Loucy (cell line): ENCODE results near the gene PHTF1.
A peak's percentile ranks its signal among the peaks of the same experiment; 100 is the strongest.

Experiments
- H2AFZ ChIP-seq: fragments of 200-600 bp; sonication (generic); 2 replicates; pipeline ENCODE4 v1.6.0; 2016; ENCODE audit warnings: antibody characterized with exemption, mild to moderate bottlenecking, low read length, moderate library complexity
- H3F3A ChIP-seq: fragments of 200-600 bp; 2 replicates; pipeline ENCODE4 v1.6.0; 2016; ENCODE audit warnings: antibody characterized with exemption, low read depth, mild to moderate bottlenecking
- H3K27me3 ChIP-seq: fragments of 200-600 bp; sonication (generic); 2 replicates; pipeline ENCODE4 v1.6.1; 2014; ENCODE audit warnings: low read length, mild to moderate bottlenecking; ENCODE audit not compliant: insufficient read depth, poor library complexity, severe bottlenecking
- H3K36me3 ChIP-seq: fragments of 200-600 bp; sonication (generic); 2 replicates; pipeline ENCODE4 v1.6.1; 2016; ENCODE audit warnings: low read length; ENCODE audit not compliant: insufficient read depth
- H3K4me1 ChIP-seq: fragments of 200-600 bp; sonication (generic); 2 replicates; pipeline ENCODE4 v1.5.1; 2014; ENCODE audit warnings: low read length, mild to moderate bottlenecking; ENCODE audit not compliant: insufficient read depth, poor library complexity, severe bottlenecking
- H3K4me2 ChIP-seq: fragments of 200-600 bp; sonication (generic); 2 replicates; pipeline ENCODE4 v1.6.0; 2014; ENCODE audit warnings: antibody characterized with exemption, low read length, low read depth, mild to moderate bottlenecking; ENCODE audit not compliant: poor library complexity, severe bottlenecking
- H3K4me3 ChIP-seq: fragments of 200-600 bp; sonication (generic); 2 replicates; pipeline ENCODE4 v1.5.1; 2014; ENCODE audit warnings: low read length, mild to moderate bottlenecking, mixed read lengths; ENCODE audit not compliant: poor library complexity, severe bottlenecking
- H3K79me2 ChIP-seq: fragments of 200-600 bp; sonication (generic); 2 replicates; pipeline ENCODE4 v1.6.1; 2014; ENCODE audit warnings: low read length; ENCODE audit not compliant: insufficient read depth
- H3K9ac ChIP-seq: fragments of 200-600 bp; sonication (generic); 2 replicates; pipeline ENCODE4 v1.6.0; 2014; ENCODE audit warnings: mild to moderate bottlenecking, low read depth, low read length, moderate library complexity; ENCODE audit not compliant: poor library complexity, severe bottlenecking
- H3K9me2 ChIP-seq: fragments of 200-600 bp; sonication (generic); replicated peaks from 2 replicates; pipeline ENCODE4 v1.6.1; 2016; ENCODE audit warnings: low read depth, low read length, mixed read lengths
- H3K9me3 ChIP-seq: fragments of 200-600 bp; sonication (generic); 2 replicates; pipeline ENCODE4 v1.6.1; 2014; ENCODE audit warnings: mild to moderate bottlenecking, antibody characterized with exemption, low read length, low read depth; ENCODE audit not compliant: insufficient read depth
- H4K20me1 ChIP-seq: fragments of 200-600 bp; sonication (generic); 2 replicates; pipeline ENCODE4 v1.6.0; 2014; ENCODE audit warnings: antibody characterized with exemption, low read length, mild to moderate bottlenecking; ENCODE audit not compliant: insufficient read depth, poor library complexity, severe bottlenecking
- EZH2phosphoT487 ChIP-seq: fragments of 200-600 bp; IDR thresholded peaks from 2 replicates; pipeline ENCODE4 v1.6.1; 2018; ENCODE audit warnings: antibody characterized with exemption, mild to moderate bottlenecking, moderate library complexity, borderline replicate concordance
- TF ChIP-seq, protein P1 (sequence below): fragments of 200-600 bp; sonication (generic); conservative IDR thresholded peaks from 2 replicates; pipeline ENCODE4 v1.5.1; 2014; ENCODE audit warnings: mild to moderate bottlenecking, antibody characterized with exemption, low read length

Gene PHTF1

GRCh38 chr1:113777561-113777960, 18.3 kb upstream of the PHTF1 start:
- Histone ChIP-seq H3K4me3 (no peak overlapping the region), H3K9me2 (no peaks in the 10 kb centered on the region), H3K4me1 (peaks cover 26% of the 10 kb centered on the region), H3K4me2 (no peak overlapping the region), H4K20me1 (peaks cover 43% of the 10 kb centered on the region), H3K9ac (no peak overlapping the region), H3K27me3 (no peaks in the 10 kb centered on the region), H3K9me3 (no peaks in the 10 kb centered on the region), H3F3A (no peaks in the 10 kb centered on the region), H2AFZ (no peak overlapping the region), H3K36me3 (peaks cover 43% of the 10 kb centered on the region; the same call in 1 of the 2 replicates), H3K79me2 (peaks cover 57% of the 10 kb centered on the region)
- TF ChIP-seq, protein P1, sequence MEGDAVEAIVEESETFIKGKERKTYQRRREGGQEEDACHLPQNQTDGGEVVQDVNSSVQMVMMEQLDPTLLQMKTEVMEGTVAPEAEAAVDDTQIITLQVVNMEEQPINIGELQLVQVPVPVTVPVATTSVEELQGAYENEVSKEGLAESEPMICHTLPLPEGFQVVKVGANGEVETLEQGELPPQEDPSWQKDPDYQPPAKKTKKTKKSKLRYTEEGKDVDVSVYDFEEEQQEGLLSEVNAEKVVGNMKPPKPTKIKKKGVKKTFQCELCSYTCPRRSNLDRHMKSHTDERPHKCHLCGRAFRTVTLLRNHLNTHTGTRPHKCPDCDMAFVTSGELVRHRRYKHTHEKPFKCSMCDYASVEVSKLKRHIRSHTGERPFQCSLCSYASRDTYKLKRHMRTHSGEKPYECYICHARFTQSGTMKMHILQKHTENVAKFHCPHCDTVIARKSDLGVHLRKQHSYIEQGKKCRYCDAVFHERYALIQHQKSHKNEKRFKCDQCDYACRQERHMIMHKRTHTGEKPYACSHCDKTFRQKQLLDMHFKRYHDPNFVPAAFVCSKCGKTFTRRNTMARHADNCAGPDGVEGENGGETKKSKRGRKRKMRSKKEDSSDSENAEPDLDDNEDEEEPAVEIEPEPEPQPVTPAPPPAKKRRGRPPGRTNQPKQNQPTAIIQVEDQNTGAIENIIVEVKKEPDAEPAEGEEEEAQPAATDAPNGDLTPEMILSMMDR: no peak
- TF ChIP-seq EZH2phosphoT487: no peak

DNA sequence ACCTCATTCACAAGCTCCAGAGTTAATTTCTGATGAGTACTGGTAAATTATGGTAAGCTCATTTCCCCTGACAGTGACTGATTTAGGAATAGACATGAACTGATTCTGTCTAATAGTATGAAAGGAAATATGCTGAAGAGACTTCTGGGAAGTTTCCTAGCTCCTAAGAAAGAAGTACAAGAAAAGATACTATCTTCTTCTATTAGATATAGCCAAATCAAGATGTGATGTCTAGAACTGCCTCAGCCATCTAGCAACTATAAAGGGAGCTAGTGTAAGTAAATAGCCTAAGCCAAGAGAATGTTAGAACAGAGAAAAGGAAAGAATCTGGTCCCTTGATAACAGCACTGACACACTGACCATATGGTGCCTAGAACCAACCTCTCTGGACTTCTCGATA, 10.7 kb upstream of the PHTF1 start:
- Histone ChIP-seq H3K4me1 (peaks cover 13% of the 10 kb centered on the region), H3K9me2 (no peaks in the 10 kb centered on the region), H3K9me3 (no peaks in the 10 kb centered on the region), H3K9ac (no peak overlapping the region), H3K4me3 (no peak overlapping the region), H3K79me2 (peaks cover 27% of the 10 kb centered on the region; the same call in 1 of the 2 replicates), H3K4me2 (peak overlapping the region; percentile 8), H4K20me1 (peaks cover 13% of the 10 kb centered on the region), H3K27me3 (no peaks in the 10 kb centered on the region), H3K36me3 (peaks cover 90% of the 10 kb centered on the region), H2AFZ (no peak overlapping the region), H3F3A (no peaks in the 10 kb centered on the region)
- no peak for TF ChIP-seq EZH2phosphoT487
- TF ChIP-seq, protein P1: no peak

DNA sequence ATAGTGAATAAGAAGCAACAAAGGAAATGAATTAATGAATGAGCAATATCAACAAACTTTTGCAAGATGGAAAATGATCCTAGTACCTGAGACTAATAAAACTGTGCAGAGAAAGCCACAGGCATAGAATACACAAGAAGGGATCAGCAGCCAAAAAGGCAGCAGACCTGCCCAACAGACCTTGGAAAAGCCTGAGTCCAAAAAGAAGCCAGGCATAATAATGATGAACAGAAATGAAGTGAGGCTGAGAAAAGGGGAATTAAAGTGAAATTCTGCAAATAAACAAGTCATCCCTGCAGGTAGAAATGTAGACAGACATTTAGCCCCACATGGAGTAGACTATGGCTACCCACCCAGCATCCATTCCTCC, 10.3 kb upstream of the PHTF1 start:
- Histone ChIP-seq H4K20me1 (peaks cover 13% of the 10 kb centered on the region), H3K9me2 (no peaks in the 10 kb centered on the region), H3K79me2 (peaks cover 27% of the 10 kb centered on the region; the same call in 1 of the 2 replicates), H3K9me3 (no peaks in the 10 kb centered on the region), H3K4me1 (peaks cover 13% of the 10 kb centered on the region), H3K4me2 (peak overlapping the region; percentile 8), H2AFZ (no peak overlapping the region), H3F3A (no peaks in the 10 kb centered on the region), H3K4me3 (no peak overlapping the region), H3K36me3 (peaks cover 91% of the 10 kb centered on the region), H3K9ac (no peak overlapping the region), H3K27me3 (no peaks in the 10 kb centered on the region)
- TF ChIP-seq, protein P1: no peak
- no peak for TF ChIP-seq EZH2phosphoT487
